ENCODE measurements around the gene MED16. TPM values are rescaled to one million over a fixed set of nuclear protein-coding genes. Genes with fewer than 3 reads are reported as not detected.

Gene MED16
- total RNA-seq, 4 donors from 2014 or later, result 58.1 to 158 (median 78.4) TPM

- Histone ChIP-seq H3K36me3 (no peaks in the 10 kb centered on the region), H3K27me3 (peaks cover 69% of the 10 kb centered on the region), H3K27ac (no peak overlapping the region), H3K4me1 (peaks cover 0 to 16% (median 15%) of the 10 kb centered on the region in 4 donors), H3K4me3 (no peak overlapping the region), H3K9me3 (no peaks in the 10 kb centered on the region)
- intact Hi-C loops (cut with DNase I; ENCODE audit: low total_unique reads) (no loop called here), in situ Hi-C loops (cut with MboI; ENCODE audit: low pct_ligation_motif_present in 1 of 4, low pct_unique_long_range_greater_than_20kb in 1 of 4, low sequenced_read_pairs in 3 of 4) (no loop called here)
- DNase-seq, result no peak
- WGBS, 2 donors (ENCODE audit: low coverage in 1 of 2), result 57 to 67% methylated on average over 6 to 19 of the region's 19 CpGs
- TF ChIP-seq EP300 (IDR thresholded peaks at IDR 0.05; ENCODE audit: low read depth) (no peak), CTCF (IDR thresholded peaks at IDR 0.05) (no peak), POLR2A (IDR thresholded peaks at IDR 0.05) (no peak), POLR2AphosphoS5 (IDR thresholded peaks at IDR 0.05) (no peak)
Measured at GRCh38 chr19:825897-826644, 66.9 kb downstream of the MED16 start.

DNA sequence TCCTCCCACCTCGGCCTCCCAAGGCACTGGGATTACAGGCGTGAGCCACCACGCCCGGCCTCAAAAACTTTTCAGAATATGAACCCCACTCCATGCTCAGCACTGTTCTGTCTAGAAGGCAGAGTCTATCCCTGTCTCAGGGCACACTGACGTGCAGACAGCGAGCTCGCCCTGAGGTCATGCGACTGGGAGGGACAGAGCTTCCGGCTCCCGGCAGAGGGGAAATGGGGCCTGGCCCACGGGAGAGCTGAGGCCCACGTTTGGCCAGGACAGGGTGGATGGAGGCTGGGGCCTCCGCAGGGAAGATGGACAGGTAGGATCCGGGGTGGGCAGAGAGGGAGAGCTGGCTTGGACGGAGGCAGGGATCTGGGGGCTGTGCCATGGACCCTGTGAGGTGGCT, 68.1 kb downstream of the MED16 start:
- no peak overlapping the region for H3K4me3 ChIP-seq
- peaks cover 69% of the 10 kb centered on the region for H3K27me3 ChIP-seq
- peaks cover 0 to 16% (median 16%) of the 10 kb centered on the region in 4 donors for H3K4me1 ChIP-seq
- WGBS, 2 donors (ENCODE audit: low coverage in 1 of 2), result 59 to 100% methylated on average over 3 to 14 of the region's 15 CpGs
- H3K36me3 ChIP-seq, result no peaks in the 10 kb centered on the region
- in situ Hi-C loops (cut with MboI; ENCODE audit: low pct_ligation_motif_present in 1 of 4, low pct_unique_long_range_greater_than_20kb in 1 of 4, low sequenced_read_pairs in 3 of 4), result no loop called here
- H3K9me3 ChIP-seq, result no peaks in the 10 kb centered on the region
- TF ChIP-seq CTCF (IDR thresholded peaks at IDR 0.05) (no peak), POLR2A (IDR thresholded peaks at IDR 0.05) (no peak), EP300 (IDR thresholded peaks at IDR 0.05; ENCODE audit: low read depth) (no peak), POLR2AphosphoS5 (IDR thresholded peaks at IDR 0.05) (no peak)
- intact Hi-C loops (cut with DNase I; ENCODE audit: low total_unique reads), result no loop called here
- no peak overlapping the region for H3K27ac ChIP-seq
- DNase-seq, result no peak

DNA sequence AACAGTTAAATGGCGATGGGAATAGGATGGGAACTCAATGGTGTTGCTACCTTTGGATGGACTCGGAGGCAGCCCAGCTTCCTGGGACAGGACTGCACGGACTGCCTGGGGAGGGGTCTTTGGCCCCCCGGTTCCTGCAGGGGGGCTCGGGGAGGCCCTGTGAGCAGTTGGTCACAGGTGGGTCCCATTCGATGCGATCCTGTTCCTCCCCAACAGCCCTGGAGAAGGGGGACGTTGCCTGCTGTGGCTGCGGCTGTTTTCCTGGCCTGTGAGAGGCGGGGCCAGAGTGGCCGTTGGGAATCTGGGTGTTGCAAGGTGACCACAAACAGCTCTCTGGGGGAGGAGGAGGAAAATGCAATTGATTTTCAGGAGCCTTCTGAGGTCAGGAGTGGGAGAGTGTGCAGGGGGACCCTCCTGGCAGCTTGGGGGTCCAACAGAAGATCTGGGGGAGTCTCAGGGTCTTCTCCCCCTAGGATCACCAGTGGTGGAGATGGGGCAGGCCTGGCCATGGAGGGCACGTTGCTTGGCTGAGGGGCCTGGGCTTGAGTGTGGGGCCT, 69.3 kb downstream of the MED16 start:
- no peak overlapping the region for H3K27ac ChIP-seq
- no peak for TF ChIP-seq POLR2AphosphoS5 (IDR thresholded peaks at IDR 0.05)
- no peak for TF ChIP-seq CTCF (IDR thresholded peaks at IDR 0.05)
- no peak for TF ChIP-seq POLR2A (IDR thresholded peaks at IDR 0.05)
- TF ChIP-seq EP300 (IDR thresholded peaks at IDR 0.05; ENCODE audit: low read depth), result no peak
- in situ Hi-C loops (cut with MboI; ENCODE audit: low pct_ligation_motif_present in 1 of 4, low pct_unique_long_range_greater_than_20kb in 1 of 4, low sequenced_read_pairs in 3 of 4) (no loop called here), intact Hi-C loops (cut with DNase I; ENCODE audit: low total_unique reads) (no loop called here)
- peak; percentile 40 for DNase-seq
- no peak overlapping the region for H3K4me3 ChIP-seq
- WGBS, 2 donors (ENCODE audit: low coverage in 1 of 2), result 41 to 100% methylated on average over 1 to 12 of the region's 12 CpGs
- H3K9me3 ChIP-seq, result no peaks in the 10 kb centered on the region
- H3K4me1 ChIP-seq, result peaks cover 0 to 16% (median 16%) of the 10 kb centered on the region in 4 donors
- H3K36me3 ChIP-seq, result no peaks in the 10 kb centered on the region
- H3K27me3 ChIP-seq, result peaks cover 61% of the 10 kb centered on the region

GRCh38 chr19:821825-822503, 71.0 kb downstream of the MED16 start, which contains the start of gene PLPPR3:
PLPPR3 (minus strand) TSS chr19:821955; CDS start chr19:821559, 396 bp downstream.
- no peak for DNase-seq
- Histone ChIP-seq H3K4me3 (peak within 1 kb of the TSS in 3 of 4 donors; percentile 14 to 40 (median 24)), H3K36me3 (no peaks in the 10 kb centered on the region), H3K4me1 (peaks cover 0 to 16% (median 14%) of the 10 kb centered on the region in 4 donors), H3K27ac (no peak within 1 kb of the TSS), H3K9me3 (no peaks in the 10 kb centered on the region), H3K27me3 (peaks cover 57% of the 10 kb centered on the region)
- in situ Hi-C loops (cut with MboI; ENCODE audit: low pct_ligation_motif_present in 1 of 4, low pct_unique_long_range_greater_than_20kb in 1 of 4, low sequenced_read_pairs in 3 of 4), result no loop called here
- WGBS, 2 donors (ENCODE audit: low coverage in 1 of 2), result 15% methylated on average over 17 of the region's 86 CpGs; no CpG with 5 or more reads in 1 of the 2 donors
- intact Hi-C loops (cut with DNase I; ENCODE audit: low total_unique reads), result no loop called here
- TF ChIP-seq POLR2AphosphoS5 (IDR thresholded peaks at IDR 0.05) (no peak), POLR2A (IDR thresholded peaks at IDR 0.05) (no peak), CTCF (IDR thresholded peaks at IDR 0.05) (no peak), EP300 (IDR thresholded peaks at IDR 0.05; ENCODE audit: low read depth) (no peak)

Data from transverse colon (tissue), 4 donors.